Pulmonary artery endothelial cell (primary cell): ENCODE results near the gene EPHA6. TPM values are rescaled to one million over a fixed set of nuclear protein-coding genes. Genes with fewer than 3 reads are reported as not detected.

Source experiments
- DNase-seq: peaks from one replicate; pipeline ENCODE4 v3.0.0-alpha.2; 2011; ENCODE audit warnings: low read depth, low spot score
- total RNA-seq: library from RNA; depleted of rRNA; stranded (reverse); fragments of >200 nt; gene quantifications from 2 replicates; pipeline ENCODE4 v1.2.3, GENCODE V29; 2014

EPHA6 gene
- not detected in 2 replicates for total RNA-seq

DNA sequence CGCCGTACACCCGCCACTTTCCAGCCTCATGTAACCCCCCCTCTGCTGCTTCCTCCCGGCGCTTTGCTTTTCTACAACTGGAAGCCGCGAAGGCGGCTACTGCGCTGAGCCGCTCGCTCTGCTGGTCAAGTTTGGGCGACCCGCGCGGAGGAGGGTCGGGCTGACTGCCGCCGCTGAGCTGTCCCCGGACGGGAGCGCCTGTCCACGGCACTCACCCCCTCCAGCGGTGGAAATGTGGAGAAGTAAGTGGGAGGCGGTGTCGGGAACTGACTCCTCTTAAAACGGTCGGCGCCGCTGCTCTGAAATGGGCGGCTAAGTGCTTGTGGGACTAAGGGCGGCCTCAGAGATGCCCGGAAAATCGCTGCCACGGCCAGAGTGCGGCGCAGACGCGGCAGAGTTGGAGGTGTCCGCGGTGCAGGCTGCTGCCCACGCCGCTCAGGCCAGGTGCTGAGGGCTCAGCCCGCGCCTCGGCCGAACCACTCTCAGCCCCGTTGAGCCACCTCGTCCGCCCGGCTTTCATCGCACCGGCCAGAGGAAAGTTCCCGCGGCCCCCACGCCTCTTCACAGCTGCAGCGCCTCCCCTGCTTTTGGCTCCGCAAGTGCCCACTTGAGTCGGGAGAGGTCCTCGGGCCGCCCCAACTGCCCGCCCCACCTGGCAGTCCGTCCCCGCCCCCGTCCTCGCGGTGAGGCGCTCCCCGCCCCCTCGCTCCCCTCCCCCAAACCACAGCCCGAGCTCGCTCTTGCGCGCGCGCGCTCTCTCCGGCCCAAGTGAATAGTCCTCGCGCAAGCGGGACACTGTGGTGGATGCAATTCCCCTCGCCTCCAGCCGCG, at the start of gene EPHA6:
Gene EPHA6, plus strand, starts transcription at position 775 of the 831 bp plus-strand sequence.
- DNase-seq = no peak

DNA sequence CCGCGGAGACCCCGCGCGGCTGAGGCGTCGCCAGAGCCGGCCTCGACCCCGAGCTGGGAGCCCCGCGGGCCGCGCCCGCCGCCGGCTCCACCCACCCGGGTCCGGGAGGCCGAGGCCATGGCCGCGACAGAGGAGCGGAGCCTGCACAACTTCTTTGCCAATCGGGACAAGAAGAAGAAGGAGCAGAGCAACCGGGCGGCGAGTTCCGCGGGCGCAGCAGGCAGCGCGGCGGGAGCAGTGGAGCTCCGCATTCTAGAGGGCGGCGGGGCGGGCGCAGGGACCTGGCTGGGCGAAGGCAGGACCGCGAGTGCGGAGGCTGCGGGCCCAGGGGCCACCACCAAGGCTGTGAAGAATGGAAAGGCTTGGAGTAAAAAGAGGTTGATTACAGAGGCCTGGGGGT, 37.6 kb upstream of the EPHA6 start:
- no peak for DNase-seq

DNA sequence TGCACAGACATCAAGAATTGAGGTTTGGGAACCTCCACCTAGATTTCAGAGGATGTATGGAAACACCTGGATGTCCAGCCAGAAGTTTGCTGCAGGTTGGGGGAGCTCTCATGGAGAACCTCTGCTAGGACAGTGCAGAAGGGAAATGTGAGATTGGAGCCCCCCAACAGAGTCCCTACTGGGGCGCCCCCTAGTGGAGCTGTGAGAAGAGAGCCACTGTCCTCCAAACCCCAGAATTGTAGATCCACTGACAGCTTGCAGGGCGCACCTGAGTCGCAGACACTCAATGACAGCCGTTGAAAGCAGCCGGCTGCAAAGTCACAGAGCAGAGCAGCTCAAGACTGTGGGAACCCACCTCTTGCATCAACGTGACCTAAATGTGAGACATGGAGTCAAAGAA, 34.6 kb upstream of the EPHA6 start:
- DNase-seq = no peak

DNA sequence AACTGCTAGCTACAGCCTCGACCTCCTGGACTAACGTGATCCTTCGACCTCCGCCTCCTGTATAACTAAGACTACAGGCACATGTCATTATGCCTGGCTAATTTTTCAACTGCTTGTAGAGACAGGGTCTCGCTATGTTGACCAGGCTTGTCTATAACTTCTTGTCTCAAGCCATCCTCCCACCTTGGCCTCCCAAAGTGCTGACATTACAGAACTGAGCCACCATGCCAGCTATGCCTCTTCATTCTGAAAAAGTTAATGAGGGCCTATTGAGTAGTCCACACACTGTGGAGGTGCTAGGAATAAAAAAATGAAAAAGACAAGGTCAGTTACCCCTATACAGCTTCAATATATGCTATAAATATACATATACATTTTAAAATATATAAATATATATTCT, 18.3 kb upstream of the EPHA6 start:
- no peak for DNase-seq

DNA sequence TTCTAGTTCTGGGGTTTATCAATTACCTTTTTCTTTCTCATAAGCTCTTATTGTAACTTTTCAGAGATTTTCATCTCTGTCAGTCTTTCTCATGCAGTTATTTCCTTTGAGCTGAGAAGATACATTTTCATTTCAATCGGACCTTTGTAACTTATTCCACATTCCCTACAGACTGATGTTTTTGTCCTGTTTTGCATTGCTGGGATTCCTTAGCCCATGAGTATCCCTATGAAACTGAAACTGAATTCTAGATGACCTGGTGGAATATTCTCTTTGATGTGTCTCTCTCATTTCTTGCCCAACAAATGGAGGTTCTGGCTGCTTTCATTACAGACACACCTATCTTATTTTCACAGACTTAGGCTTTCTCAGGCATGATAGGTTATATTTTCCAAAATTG, 10.5 kb upstream of the EPHA6 start:
- no peak for DNase-seq

DNA sequence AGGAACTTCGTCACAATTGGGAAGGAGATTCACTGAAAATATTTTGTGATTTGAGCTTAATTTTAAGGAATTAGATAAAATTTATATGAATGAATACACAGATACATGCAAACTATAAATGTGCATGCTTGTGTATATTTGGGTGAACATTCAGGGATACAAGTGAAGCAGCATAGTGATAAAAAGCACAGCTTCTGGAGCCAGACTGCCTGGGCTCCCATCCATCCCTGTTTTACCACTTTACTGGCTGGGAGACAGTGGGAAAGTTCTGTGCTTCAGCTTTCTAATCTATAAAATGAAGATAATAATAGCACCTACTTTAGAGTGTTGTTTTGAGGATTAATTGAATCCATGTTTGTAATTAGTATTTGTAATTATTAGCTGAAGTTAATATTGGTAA, 8.1 kb upstream of the EPHA6 start:
- no peak for DNase-seq

DNA sequence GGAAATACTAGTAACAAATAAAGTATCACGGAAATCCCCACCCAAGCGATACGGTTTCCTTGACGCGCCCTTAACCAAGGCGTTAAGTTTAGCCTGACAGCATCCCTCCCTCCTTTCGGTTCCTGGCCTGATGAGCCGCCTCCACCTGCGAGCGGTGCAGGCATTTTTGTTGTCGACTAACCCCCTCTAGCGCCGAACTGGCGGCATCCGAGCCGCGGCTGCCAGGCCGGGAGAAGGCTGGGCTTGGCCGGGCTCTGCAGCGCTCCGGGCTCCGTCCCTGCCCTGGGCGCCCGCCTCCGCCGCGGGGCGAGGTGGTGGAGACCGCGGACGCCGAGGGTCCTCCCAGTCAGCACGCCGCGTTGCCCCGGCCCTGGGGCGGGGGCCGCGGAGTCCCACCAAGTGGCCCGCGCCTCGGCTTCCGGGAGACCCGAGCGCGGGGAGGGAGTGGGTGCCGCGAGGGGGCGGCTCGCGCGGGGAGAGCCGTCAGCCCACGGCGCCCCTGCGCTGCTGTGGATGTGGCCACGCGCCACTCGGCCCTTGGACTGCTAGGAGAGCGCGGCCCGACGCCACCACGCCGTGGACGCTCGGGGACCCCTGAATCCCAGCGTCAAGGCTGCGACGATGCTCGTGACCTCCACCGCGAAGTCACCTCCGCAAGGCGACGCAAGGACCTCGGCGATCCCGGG, 1.1 kb upstream of the EPHA6 start:
- DNase-seq = no peak

DNA sequence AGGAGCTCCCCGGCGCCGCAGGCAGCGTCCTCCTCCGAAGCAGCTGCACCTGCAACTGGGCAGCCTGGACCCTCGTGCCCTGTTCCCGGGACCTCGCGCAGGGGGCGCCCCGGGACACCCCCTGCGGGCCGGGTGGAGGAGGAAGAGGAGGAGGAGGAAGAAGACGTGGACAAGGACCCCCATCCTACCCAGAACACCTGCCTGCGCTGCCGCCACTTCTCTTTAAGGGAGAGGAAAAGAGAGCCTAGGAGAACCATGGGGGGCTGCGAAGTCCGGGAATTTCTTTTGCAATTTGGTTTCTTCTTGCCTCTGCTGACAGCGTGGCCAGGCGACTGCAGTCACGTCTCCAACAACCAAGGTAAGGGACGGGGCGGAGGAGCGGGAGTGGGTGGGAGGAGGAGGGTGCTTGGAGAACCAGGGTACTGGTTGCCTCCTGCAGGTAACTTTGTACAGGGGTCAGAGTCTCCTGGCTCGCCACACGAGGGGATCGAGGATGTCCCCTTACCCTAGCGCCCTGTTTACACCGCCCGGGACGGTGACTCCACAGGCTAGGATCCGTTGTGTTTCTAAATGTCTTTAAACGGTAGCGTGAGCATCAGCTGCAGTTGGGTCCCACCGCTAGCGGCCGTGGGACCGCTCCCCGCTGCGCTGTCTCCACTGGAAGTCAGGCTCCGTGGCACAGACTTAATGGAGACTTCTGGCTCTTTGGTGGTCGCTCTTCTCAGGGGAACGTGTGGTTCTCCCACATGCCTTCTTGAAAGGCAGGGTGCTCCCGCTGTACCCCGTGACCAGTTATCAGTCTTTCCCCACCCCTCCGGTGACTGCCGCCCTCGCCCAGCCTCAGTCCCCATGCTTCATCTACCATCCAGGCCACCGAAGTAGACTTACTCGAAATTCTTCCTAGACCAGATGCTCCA, 515 bp downstream of the EPHA6 start:
- no peak for DNase-seq

DNA sequence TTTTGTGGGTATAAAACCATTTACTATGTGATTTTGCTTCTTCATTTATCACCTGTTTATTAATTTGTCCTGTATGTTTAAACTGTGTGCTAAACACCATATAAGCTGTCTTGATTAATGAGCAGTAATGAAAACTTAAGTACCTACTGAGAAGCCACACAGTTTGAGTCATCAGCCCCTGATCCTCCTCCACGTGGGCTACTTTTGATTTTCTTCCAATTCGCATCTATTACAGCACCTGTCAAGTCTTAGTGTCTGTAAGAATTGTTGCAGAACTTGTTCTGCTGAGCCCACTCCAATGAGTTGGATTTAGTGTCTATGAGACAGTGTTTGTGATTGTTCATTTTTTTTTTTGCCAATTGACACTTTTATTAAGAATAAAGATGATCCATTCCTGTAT, 16.8 kb downstream of the EPHA6 start:
- DNase-seq = no peak

DNA sequence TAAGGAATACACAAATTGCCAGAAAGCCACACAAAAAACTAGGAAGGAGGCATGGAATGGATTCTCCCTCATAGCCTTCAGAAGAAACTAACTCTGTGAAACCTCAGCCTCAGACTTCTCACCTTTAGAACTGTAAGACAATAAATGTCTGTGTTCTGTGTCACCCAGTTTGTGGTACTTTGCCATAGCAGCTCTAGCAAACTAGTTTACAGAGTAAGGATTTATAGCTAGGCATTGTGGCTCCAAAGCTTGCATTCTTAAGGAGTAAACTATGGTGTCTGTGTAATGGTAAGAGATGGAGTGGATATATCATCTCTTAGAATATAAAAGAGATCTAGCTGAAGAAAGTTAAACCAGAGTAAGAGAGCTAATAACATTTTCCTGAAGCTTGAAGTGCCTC, 18.9 kb downstream of the EPHA6 start:
- DNase-seq = no peak

DNA sequence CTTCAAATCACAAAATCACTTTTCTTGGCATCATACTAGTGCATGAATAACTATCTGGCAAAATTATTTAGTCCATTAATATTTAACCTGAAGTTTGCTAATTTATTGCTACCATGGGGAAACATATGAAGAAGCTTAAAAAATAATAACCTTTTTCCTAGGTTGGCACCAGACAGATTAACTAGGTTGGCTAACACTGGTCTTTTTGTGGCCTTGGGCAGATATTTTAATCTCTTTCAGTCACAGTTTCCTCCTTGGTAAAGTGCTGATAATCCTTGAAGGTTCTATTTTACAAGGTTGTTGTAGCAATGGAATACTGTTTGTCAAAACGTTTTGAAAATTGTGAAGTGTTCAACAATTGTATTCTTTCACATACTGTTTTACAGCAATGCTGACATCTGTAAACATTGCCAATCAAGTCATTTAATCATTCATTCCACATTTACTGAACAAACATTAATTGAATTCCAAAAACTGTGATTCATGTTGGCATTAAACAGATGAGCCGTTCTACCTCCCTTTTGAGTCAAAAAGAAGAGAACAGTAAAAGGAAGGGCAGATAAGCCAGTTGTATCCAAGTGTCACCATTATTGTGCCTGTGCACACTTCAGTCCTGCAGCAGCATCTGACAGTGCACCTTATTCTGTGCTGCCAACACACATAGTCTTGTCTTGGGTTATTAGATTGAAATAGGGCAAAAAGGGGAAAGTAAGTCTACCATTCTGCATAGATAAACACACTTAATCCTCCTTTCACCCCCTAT, 21.9 kb downstream of the EPHA6 start:
- no peak for DNase-seq

DNA sequence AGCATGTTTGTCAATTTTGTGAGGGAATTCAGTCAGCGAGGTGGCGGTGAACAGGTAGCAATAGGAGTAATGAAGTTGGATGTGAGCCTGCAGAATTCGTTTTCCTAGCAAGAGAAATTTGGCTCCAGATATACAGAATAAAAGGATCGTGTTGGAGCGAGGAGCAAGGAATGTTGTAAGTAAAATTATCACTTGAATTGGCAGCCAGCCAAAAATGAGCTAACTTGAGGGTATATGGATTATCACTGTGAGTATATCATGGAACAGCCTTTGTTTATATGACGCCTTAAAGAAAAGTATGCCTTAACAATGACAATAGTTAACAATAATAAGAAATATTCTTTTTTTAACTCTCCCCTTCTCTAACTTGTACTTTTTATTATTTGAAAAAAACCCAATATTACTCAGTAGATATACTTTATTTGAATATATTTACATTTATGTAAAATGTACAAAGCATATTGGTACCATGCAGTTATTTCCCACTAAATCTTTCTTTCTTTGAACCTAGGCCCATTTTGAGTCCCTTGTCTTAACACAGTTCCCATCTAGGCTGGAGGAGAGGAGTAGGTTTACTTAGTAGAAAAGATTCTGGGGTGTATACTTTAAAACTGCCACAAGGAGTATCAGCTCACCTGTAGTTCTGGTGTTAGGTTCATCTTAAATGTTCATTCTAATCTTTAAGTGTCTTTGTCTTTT, 29.3 kb downstream of the EPHA6 start:
- DNase-seq = no peak

DNA sequence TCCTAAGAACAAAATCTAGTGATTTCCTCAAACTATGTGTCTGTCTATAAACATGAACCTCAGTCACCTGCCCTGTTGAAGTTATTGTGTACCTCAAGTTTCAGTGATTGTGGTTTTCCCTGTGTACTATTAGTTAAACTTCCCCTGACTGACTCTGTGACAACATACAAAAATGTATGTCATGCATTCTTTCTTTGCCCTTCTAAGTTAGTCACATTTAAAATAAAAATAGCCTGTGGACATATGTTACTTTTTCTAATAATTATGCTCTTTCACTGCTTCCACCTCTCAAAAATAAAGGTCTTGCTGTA, 29.8 kb downstream of the EPHA6 start:
- DNase-seq = no peak

DNA sequence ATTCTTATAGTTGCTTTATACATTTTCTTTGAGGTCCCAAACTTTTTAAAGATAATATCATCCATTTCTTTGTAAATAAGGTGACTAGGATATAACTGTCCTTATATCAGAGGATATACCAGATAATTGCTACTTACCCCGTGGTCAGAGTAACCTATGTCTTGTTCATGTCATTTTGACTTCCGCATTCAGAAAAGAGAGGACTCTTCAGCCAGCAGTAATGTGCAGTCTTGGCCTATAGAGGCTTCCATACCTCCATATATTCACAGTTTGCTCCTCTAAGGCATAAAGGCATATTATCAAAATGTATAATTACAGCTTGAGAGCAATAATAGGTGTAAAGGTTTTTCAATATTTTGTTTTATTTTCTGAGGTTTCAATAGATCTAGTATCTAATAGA, 38.5 kb downstream of the EPHA6 start:
- DNase-seq = no peak

DNA sequence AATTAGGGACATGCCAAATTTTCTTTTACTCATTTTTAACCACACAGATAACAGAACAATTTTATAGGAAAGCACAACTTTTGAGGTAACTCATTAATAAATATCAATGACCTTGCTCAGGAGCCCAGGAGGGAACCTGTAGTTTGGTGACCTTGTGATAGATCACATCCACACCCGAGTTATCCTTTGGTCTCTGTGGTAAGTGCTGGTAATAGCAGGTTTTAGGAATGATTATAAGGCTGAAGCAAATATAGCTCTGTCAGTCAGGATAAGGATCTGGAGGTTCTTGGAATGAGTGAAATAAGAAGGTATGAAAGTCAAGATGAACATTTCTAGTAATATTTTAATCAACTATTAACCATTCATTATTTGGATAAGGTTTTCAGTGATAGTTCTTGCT, 46.5 kb downstream of the EPHA6 start:
- DNase-seq = no peak

DNA sequence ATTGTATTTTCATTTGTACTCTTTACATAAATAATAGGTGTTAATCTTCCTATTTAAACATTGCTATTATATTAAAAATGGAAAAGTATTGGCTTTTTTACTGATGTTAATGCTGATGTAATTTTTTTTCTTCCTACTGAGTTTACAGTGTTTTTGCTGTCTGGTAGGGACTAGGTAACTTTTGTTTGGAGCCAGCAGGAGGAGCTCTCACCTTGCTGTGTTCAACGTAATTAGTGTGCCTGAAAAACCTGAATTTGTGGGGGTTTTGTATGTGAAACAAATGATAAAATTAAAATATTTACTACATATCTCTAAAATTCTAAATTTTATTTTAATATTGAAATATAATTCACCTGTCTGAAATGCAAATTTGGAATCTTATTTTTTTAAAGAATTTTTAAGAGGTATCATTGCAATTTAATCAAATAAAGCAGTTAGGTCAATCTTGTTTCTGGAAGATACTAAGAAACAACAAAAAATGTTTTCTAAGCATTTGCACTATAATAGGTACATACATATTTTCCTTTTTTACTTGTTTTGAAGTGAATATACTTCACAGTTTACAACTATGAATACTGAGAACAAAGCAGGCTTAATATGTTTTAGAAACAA, 48.8 kb downstream of the EPHA6 start:
- no peak for DNase-seq

DNA sequence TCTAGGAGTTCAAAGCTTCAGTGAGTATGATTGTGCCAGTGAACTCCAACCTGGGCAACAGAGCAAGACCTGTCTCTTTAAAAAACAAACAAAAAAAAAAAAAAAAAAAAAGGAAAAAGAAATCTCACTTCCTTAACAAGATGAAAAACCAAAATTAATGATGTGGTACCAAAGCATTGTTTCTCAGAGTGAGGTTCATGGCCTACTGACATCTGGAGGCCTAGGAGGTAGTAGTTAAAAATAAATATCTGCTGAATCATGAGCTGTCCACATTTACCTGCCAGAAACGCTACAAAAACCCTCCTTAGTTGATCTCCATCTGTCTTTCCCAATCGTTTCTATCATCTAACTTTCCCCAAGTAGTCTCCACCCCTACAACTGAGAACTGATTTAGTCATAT, 51.2 kb downstream of the EPHA6 start:
- no peak for DNase-seq

DNA sequence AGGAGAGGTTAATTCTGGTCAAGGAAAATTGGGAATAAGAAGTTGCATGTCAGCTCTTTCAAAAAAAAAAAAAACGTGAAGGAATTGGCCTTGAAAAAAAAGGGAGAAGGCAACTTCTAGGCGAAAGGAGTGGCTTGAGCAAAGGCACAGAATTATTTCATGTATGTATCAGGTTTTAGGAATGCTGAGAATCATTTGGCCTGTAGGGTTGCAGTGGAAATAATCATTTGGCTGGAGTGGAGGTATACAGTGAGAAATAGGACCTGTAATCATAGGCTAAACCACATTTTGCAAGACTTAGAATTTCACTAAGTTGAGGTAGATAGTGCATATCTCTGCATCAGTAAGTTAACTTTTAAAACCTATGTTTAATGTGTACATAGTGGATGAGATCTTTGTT, 54.9 kb downstream of the EPHA6 start:
- no peak for DNase-seq

DNA sequence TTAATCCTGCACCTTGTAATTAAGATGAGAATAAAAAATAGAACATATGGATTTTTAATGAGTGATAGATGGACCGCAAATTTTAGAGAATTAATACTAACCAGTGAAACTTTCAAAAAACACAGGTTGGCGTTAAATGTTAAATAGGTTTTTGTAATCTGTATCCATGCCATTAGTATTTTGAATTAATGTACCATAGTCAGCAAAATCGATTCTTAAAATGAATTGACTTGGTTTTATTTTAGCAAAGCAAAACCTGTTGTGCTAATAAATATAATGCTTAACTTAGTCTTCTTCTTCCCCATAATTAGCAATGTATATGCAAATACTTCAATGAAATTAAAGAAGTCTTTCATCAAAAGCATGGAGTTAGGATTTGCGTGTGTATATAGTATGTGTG, 63.1 kb downstream of the EPHA6 start:
- no peak for DNase-seq

DNA sequence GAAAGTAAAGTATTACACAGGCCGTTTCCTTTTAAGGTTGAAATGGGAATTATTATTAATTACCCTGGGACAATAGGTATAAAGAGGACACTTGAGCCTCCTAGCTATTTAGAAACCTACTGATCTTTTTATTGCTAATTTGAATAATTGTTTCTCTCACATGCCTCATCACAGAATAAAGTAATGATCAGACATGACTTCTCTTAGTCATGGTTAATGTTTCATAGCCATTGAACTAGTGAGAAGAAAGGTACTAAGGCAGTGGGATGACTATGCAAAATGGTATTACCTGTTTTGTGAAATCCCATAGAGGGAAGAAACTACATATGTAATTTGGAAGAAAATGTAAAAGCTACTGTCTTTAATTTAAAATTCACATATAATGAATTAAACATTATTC, 85.6 kb downstream of the EPHA6 start:
- no peak for DNase-seq
